Epithelial cell of proximal tubule (primary cell): ENCODE data around the gene LRRC4C. TPM values are rescaled to one million over a fixed set of nuclear protein-coding genes. Genes with fewer than 3 reads are reported as not detected.
A peak's percentile ranks its signal among the peaks of the same experiment; 100 is the strongest.

Experiments used
- DNase-seq: peaks from one replicate; pipeline ENCODE4 v3.0.0-alpha.2; 2011; ENCODE audit warnings: low read depth
- H3K4me3 ChIP-seq: 2 replicates; pipeline ENCODE4 v1.5.1; 2011; ENCODE audit warnings: low read depth, mild to moderate bottlenecking, low read length
- CTCF ChIP-seq: conservative IDR thresholded peaks from 2 replicates; pipeline ENCODE4 v1.5.1; 2012; ENCODE audit warnings: low read depth, mild to moderate bottlenecking, low read length
- total RNA-seq: library from RNA; depleted of rRNA; stranded (reverse); fragments of >200 nt; gene quantifications from 2 replicates; pipeline ENCODE4 v1.2.3, GENCODE V29; 2015

Gene LRRC4C
- total RNA-seq, 1 donor from 2014 or later = 0.12 TPM

- no peak for TF ChIP-seq CTCF
- no peak overlapping the region for H3K4me3 ChIP-seq
- DNase-seq = no peak
These were observed 642.5 kb downstream of the LRRC4C start for GRCh38 chr11:40816976-40817375.

GRCh38 chr11:40797981-40798380, 661.5 kb downstream of the LRRC4C start:
- DNase-seq = peak; percentile 4
- no peak for TF ChIP-seq CTCF

GRCh38 chr11:40787224-40787623, 672.2 kb downstream of the LRRC4C start:
- no peak overlapping the region for H3K4me3 ChIP-seq
- no peak for TF ChIP-seq CTCF
- DNase-seq = no peak

More at GRCh38 chr11:40797981-40798380, 661.5 kb downstream of the LRRC4C start:
- no peak overlapping the region for H3K4me3 ChIP-seq

- TF ChIP-seq CTCF = no peak
- DNase-seq = no peak
- no peak overlapping the region for H3K4me3 ChIP-seq
These were observed 696.4 kb downstream of the LRRC4C start for GRCh38 chr11:40763046-40763445.

- no peak for TF ChIP-seq CTCF
- no peak for DNase-seq
- H3K4me3 ChIP-seq = no peak overlapping the region
These were observed 700.1 kb downstream of the LRRC4C start for GRCh38 chr11:40759341-40759740.

- H3K4me3 ChIP-seq = no peak overlapping the region
- no peak for DNase-seq
- TF ChIP-seq CTCF = no peak
These were observed 705.2 kb downstream of the LRRC4C start for GRCh38 chr11:40754297-40754696.

GRCh38 chr11:40746282-40746681, 713.2 kb downstream of the LRRC4C start:
- DNase-seq = no peak
- H3K4me3 ChIP-seq = no peak overlapping the region
- TF ChIP-seq CTCF = no peak
